A549 (cell line): ENCODE results near the gene ARMH4. TPM values are rescaled to one million over a fixed set of nuclear protein-coding genes. Genes with fewer than 3 reads are reported as not detected.

Source experiments
- ATAC-seq, 2 experiments: fragments of 200-7000 bp in 1 of 2; fragments of >200 bp in 1 of 2; cut with Nextera tagmentation in 1 of 2; cut with Tn5 transposase in 1 of 2; 3 replicates each; pipeline versions ENCODE4 v1.8.0 to v1.9.1; 2018 to 2020; ENCODE audit warnings: mild to moderate bottlenecking in 1 of 2, moderate library complexity in 1 of 2
- CTCF ChIA-PET: fragments of 300-600 bp; sonication (Branson Sonifier 250); formaldehyde crosslinking; extraction: SDS; loops from one replicate; lab custom pipeline; 2021; ENCODE audit warnings: antibody characterized with exemption, inconsistent platforms; lab: Yijun Ruan, JAX
- POLR2A ChIA-PET: fragments of 350-600 bp; formaldehyde crosslinking; extraction: SDS; loops from one replicate; lab custom pipeline; 2021; ENCODE audit warnings: antibody characterized with exemption, inconsistent platforms; lab: Yijun Ruan, JAX
- DNase-seq, 2 experiments: peaks; one replicate each; pipeline versions ENCODE4 v3.0.0 to v3.0.0-alpha.2; 2011 to 2016; ENCODE audit warnings: low read depth in 1 of 2, low spot score in 1 of 2
- FAIRE-seq: peaks from 2 replicates; lab custom pipeline; 2011; peaks lifted over from hg19 to GRCh38; lab: Jason Lieb, UNC
- H3K27ac ChIP-seq, 2 experiments: fragments of >200 bp; sonication (Bioruptor Twin); formaldehyde crosslinking; 3 replicates each; pipeline ENCODE4 v1.5.1; 2016 to 2017
- H3K4me1 ChIP-seq: fragments of >200 bp; sonication (Bioruptor Twin); formaldehyde crosslinking; 3 replicates; pipeline ENCODE4 v1.6.1; 2016
- H3K4me2 ChIP-seq: fragments of >200 bp; sonication (Bioruptor Twin); formaldehyde crosslinking; 3 replicates; pipeline ENCODE4 v1.6.1; 2016
- H3K4me3 ChIP-seq: fragments of >200 bp; sonication (Bioruptor Twin); formaldehyde crosslinking; 3 replicates; pipeline ENCODE4 v1.5.1; 2016
- H3K9me3 ChIP-seq: fragments of >200 bp; sonication (Bioruptor Twin); formaldehyde crosslinking; 3 replicates; pipeline ENCODE4 v1.6.1; 2016
- BHLHE40 ChIP-seq: IDR thresholded peaks from 2 replicates; pipeline ENCODE4 v1.6.1; 2012; ENCODE audit warnings: low read depth, low read length, inconsistent platforms
- CBX2 ChIP-seq: fragments of 200-600 bp; sonication (generic); IDR thresholded peaks from 2 replicates; pipeline ENCODE4 v1.6.1; 2016; ENCODE audit warnings: low read depth, mild to moderate bottlenecking, borderline replicate concordance
- CBX8 ChIP-seq: fragments of 200-600 bp; sonication (generic); IDR thresholded peaks from 2 replicates; pipeline ENCODE4 v1.6.1; 2016
- CEBPB ChIP-seq, 2 experiments: fragments of >200 bp in 1 of 2; sonication (Bioruptor Twin) in 1 of 2; formaldehyde crosslinking in 1 of 2; IDR thresholded peaks; 2 replicates each; pipeline ENCODE4 v1.6.1; 2012 to 2016
- ESRRA ChIP-seq: fragments of 150-350 bp; IDR thresholded peaks from 2 replicates; pipeline ENCODE4 v1.6.1; 2014; ENCODE audit warnings: mild to moderate bottlenecking, low read length, borderline replicate concordance
- FOSL2 ChIP-seq, 2 experiments: fragments of 450-650 bp in 1 of 2; fragments of >200 bp in 1 of 2; sonication (Bioruptor Twin) in 1 of 2; formaldehyde crosslinking; IDR thresholded peaks; 2 replicates each; pipeline versions ENCODE4 v1.5.0 to v1.6.1; 2016 to 2020; ENCODE audit warnings: mild to moderate bottlenecking in 1 of 2, moderate library complexity in 1 of 2
- HEYL ChIP-seq: fragments of 250-450 bp; sonication (Bioruptor Pico); IDR thresholded peaks from 2 replicates; pipeline ENCODE4 v1.8.0; 2021; ENCODE audit warnings: mild to moderate bottlenecking, moderate library complexity
- HOXB13 ChIP-seq: fragments of 250-450 bp; sonication (Bioruptor Pico); IDR thresholded peaks from 2 replicates; pipeline ENCODE4 v1.5.0; 2020; ENCODE audit warnings: low read depth, mild to moderate bottlenecking, moderate library complexity
- HOXB5 ChIP-seq: fragments of 250-450 bp; sonication (Bioruptor Pico); IDR thresholded peaks from 2 replicates; pipeline ENCODE4 v1.5.0; 2020; ENCODE audit warnings: mild to moderate bottlenecking, moderate library complexity
- JUN ChIP-seq, 2 experiments: fragments of >200 bp; sonication (Bioruptor Twin); formaldehyde crosslinking; IDR thresholded peaks; 2 replicates in 1 of 2; 3 replicates in 1 of 2; pipeline ENCODE4 v1.6.1; 2016 to 2017
- MAFK ChIP-seq: fragments of 450-650 bp; IDR thresholded peaks from 2 replicates; pipeline ENCODE4 v1.6.1; 2014; ENCODE audit not compliant: partially characterized antibody
- MYC ChIP-seq: IDR thresholded peaks from 2 replicates; pipeline ENCODE4 v1.6.1; 2012; ENCODE audit warnings: mild to moderate bottlenecking, inconsistent platforms, low read length, improper control_type of control experiment, borderline replicate concordance
- NFE2L2 ChIP-seq: fragments of 150-350 bp; conservative IDR thresholded peaks from 2 replicates; pipeline ENCODE4 v1.6.1; 2014; ENCODE audit warnings: low read length
- POLR2A ChIP-seq: IDR thresholded peaks from 2 replicates; pipeline ENCODE4 v1.6.1; 2012; ENCODE audit warnings: mild to moderate bottlenecking, low read length
- POLR2AphosphoS2 ChIP-seq: conservative IDR thresholded peaks from 2 replicates; pipeline ENCODE4 v1.6.1; 2012; ENCODE audit warnings: low read length, improper control_type of control experiment, inconsistent platforms
- RAD21 ChIP-seq, 2 experiments: fragments of >200 bp in 1 of 2; sonication (Bioruptor Twin) in 1 of 2; formaldehyde crosslinking in 1 of 2; IDR thresholded peaks in 1 of 2; conservative IDR thresholded peaks in 1 of 2; 2 replicates in 1 of 2; 3 replicates in 1 of 2; pipeline ENCODE4 v1.6.1; 2012 to 2018; ENCODE audit warnings: inconsistent platforms in 1 of 2
- SREBF2 ChIP-seq: fragments of 450-650 bp; IDR thresholded peaks from 2 replicates; pipeline ENCODE4 v1.6.1; 2014; ENCODE audit warnings: mild to moderate bottlenecking, moderate library complexity
- TFCP2L1 ChIP-seq: fragments of 250-450 bp; sonication (Bioruptor Pico); IDR thresholded peaks from 2 replicates; pipeline ENCODE4 v1.5.0; 2021; ENCODE audit warnings: mild to moderate bottlenecking
- ZSCAN20 ChIP-seq: fragments of 250-450 bp; sonication (Bioruptor Pico); IDR thresholded peaks from 2 replicates; pipeline ENCODE4 v1.8.0; 2022; ENCODE audit warnings: mild to moderate bottlenecking, moderate library complexity
- WGBS: methylation state at CpG from one replicate; pipeline ENCODE4 v1.1.6; 2017; ENCODE audit errors: missing lambda C conversion rate; 5-methylcytosine and 5-hydroxymethylcytosine counted together
- polyA plus RNA-seq, 4 experiments: library from polyadenylated mRNA; depleted of rRNA in 3 of 4; stranded (reverse); fragments of >200 nt; fragmentation: RNase III in 1 of 4; extraction: RNeasy Plus Mini Kit Qiagen cat#74134 plus additional on column Dnase treatment in 1 of 4; gene quantifications; 2 replicates in 3 of 4; 3 replicates in 1 of 4; pipeline ENCODE4 v1.2.3, GENCODE V29; 2011 to 2017
- TF ChIP-seq, protein P1 (sequence below): IDR thresholded peaks from 2 replicates; pipeline ENCODE4 v1.6.1; 2012
- TF ChIP-seq, protein P2 (sequence below): fragments of 150-350 bp; IDR thresholded peaks from 2 replicates; pipeline ENCODE4 v1.6.1; 2014; ENCODE audit warnings: low read depth, mild to moderate bottlenecking, low read length
- TF ChIP-seq, protein P3 (sequence below): IDR thresholded peaks from 2 replicates; pipeline ENCODE4 v1.6.1; 2012; ENCODE audit warnings: low read depth, borderline replicate concordance

The ARMH4 gene
- polyA plus RNA-seq, 2 of the 4 experiments (the other 2 are of a cell fraction) = 0.56 to 0.77 TPM

DNA sequence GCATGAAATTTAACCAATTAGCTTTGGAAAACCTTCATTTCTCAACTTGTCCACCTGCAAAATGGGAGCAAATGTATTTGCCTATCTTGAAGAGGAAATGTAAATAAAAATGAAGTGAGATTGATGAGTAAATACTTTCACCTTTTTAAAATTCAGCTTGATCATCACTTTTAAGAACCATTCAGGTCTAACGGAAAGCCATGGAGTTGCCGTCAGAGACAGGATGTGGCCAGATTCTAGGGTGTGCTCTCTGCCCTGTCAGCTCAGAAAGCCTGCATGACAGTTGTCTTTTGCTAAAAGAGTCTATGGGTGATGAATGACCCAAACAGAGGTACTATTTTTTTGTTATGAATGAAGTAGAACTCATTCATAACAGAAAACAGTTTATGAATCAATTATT lies 181.8 kb downstream of the ARMH4 start:
- 52% methylated on average over 2 of the region's 2 CpGs for WGBS

DNA sequence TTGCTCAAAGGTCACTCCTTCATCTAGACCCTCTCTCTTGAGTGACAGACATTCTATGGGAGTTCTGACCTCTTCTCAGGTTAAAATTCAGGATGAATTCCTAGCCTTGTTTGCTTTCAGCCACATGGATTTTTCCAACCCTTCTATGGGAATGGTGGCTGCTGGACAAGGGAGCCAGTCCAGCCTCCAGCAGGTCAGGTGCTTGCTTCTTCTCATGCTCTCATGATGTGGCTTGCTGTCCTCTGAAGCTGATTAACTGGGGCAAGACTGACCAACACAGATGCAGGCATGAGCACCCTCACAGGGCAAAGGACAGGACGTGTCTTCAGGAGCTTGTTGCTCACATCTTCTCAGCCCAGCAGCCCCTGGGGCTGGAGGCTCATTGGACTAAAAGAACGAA lies 188.9 kb downstream of the ARMH4 start:
- 8% methylated on average over 2 of the region's 2 CpGs for WGBS
- FAIRE-seq (no peak), DNase-seq (no peak), ATAC-seq (no peak)
- Histone ChIP-seq H3K4me1 (no peaks in the 10 kb centered on the region), H3K9me3 (no peaks in the 10 kb centered on the region)
- POLR2A ChIA-PET = no interaction called here
- CTCF ChIA-PET = no interaction called here
- no peak for TF ChIP-seq BHLHE40
- TF ChIP-seq, all 56 proteins: peak for 0
- H3K4me2 ChIP-seq = no peak overlapping the region
- H3K4me3 ChIP-seq = no peak overlapping the region
- H3K27ac ChIP-seq = no peak overlapping the region

More for the DNA sequence above, 181.8 kb downstream of the ARMH4 start:
- CTCF ChIA-PET = no interaction called here
- ATAC-seq (no peak), DNase-seq (no peak)
- no peak overlapping the region for H3K4me2 ChIP-seq
- no peak for TF ChIP-seq POLR2A
- peak; percentile 68 for TF ChIP-seq MAFK
- TF ChIP-seq, all 56 proteins: peak for 1
- POLR2A ChIA-PET = no interaction called here
- no peak for FAIRE-seq
- Histone ChIP-seq H3K4me1 (no peaks in the 10 kb centered on the region), H3K27ac (no peak overlapping the region), H3K4me3 (no peak overlapping the region), H3K9me3 (no peaks in the 10 kb centered on the region)

DNA sequence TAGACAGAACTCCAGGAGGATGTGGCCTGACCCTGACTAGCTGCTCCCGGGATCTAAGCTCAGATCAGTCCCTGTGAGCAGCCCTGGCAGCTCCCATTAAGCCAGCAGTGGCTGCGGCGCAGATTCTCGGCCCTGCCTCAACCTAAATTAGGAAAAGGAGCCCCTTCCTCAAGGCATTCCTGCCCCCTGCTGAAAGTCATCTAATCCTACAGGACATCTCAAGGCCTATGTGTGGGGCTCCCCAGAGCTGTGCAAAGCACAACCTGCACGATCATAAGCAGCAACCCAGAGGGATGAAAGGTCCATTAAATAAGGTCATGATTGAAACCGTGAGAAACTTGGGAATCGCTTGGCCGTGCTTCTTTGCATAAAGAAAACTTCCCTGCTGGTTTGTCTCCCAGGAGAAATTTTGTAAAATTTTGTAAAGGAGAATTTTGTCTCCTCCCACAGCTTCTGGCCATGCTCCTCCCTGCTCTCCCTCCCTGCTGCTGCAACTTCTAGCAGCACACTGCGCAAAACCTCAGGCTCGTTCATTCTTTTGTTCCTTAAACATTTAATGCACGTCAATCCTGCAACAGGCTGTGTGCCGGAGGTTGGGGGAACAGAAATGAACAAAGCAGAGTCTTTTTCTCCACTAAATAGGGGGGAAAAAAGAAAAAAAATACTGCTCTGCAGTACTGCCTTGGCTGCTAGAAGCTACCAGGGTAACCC lies 189.5 kb downstream of the ARMH4 start:
- TF ChIP-seq, protein P1, sequence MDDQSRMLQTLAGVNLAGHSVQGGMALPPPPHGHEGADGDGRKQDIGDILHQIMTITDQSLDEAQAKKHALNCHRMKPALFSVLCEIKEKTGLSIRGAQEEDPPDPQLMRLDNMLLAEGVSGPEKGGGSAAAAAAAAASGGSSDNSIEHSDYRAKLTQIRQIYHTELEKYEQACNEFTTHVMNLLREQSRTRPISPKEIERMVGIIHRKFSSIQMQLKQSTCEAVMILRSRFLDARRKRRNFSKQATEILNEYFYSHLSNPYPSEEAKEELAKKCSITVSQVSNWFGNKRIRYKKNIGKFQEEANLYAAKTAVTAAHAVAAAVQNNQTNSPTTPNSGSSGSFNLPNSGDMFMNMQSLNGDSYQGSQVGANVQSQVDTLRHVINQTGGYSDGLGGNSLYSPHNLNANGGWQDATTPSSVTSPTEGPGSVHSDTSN = no peak
- TF ChIP-seq POLR2AphosphoS2 = no peak
- TF ChIP-seq ZSCAN20 (CRISPR knock-in tag) = no peak
- no peak for TF ChIP-seq HOXB5 (CRISPR knock-in tag)
- no peak for TF ChIP-seq MYC
- no peak for TF ChIP-seq FOSL2 (IDR thresholded peaks at IDR 0.05)
- TF ChIP-seq FOSL2 (CRISPR knock-in tag; IDR thresholded peaks at IDR 0.05) = no peak
- no peak for TF ChIP-seq TFCP2L1
- TF ChIP-seq SREBF2 = no peak
- TF ChIP-seq CBX2 = no peak
- TF ChIP-seq NFE2L2 = no peak
- no peak for TF ChIP-seq ESRRA
- no peak for TF ChIP-seq RAD21 (conservative IDR thresholded peaks at IDR 0.05 in 1 of 2, IDR thresholded peaks at IDR 0.05 in 1 of 2)
- TF ChIP-seq HOXB13 (CRISPR knock-in tag) = no peak
- no peak for TF ChIP-seq CEBPB (IDR thresholded peaks at IDR 0.05)
- no peak for TF ChIP-seq JUN (IDR thresholded peaks at IDR 0.05)
- TF ChIP-seq, protein P2, sequence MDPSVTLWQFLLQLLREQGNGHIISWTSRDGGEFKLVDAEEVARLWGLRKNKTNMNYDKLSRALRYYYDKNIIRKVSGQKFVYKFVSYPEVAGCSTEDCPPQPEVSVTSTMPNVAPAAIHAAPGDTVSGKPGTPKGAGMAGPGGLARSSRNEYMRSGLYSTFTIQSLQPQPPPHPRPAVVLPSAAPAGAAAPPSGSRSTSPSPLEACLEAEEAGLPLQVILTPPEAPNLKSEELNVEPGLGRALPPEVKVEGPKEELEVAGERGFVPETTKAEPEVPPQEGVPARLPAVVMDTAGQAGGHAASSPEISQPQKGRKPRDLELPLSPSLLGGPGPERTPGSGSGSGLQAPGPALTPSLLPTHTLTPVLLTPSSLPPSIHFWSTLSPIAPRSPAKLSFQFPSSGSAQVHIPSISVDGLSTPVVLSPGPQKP = no peak
- TF ChIP-seq, protein P3, sequence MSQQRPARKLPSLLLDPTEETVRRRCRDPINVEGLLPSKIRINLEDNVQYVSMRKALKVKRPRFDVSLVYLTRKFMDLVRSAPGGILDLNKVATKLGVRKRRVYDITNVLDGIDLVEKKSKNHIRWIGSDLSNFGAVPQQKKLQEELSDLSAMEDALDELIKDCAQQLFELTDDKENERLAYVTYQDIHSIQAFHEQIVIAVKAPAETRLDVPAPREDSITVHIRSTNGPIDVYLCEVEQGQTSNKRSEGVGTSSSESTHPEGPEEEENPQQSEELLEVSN = no peak
- TF ChIP-seq HEYL (CRISPR knock-in tag) = no peak
- no peak for TF ChIP-seq CBX8
- DNase-seq (no peak), FAIRE-seq (no peak), ATAC-seq (peak in 1 of 2 experiments; percentile 54; a peak in 2 of 6 replicates)
- Histone ChIP-seq H3K9me3 (no peaks in the 10 kb centered on the region), H3K4me3 (no peak overlapping the region), H3K4me1 (no peaks in the 10 kb centered on the region), H3K27ac (no peak overlapping the region), H3K4me2 (no peak overlapping the region)
- ChIA-PET CTCF (no interaction called here), POLR2A (no interaction called here)
- whole genome bisulfite sequencing = 47% methylated on average over 12 of the region's 12 CpGs
